Mucosa of descending colon (tissue), 3 donors: ENCODE measurements around the gene CBS. TPM values are rescaled to one million over a fixed set of nuclear protein-coding genes. Genes with fewer than 3 reads are reported as not detected.
"Not testable (repeated sequence)": the region's sequence is repeated elsewhere in the genome, so short reads cannot be mapped to it uniquely, and the experiment has no call there.

Source experiments
- ATAC-seq: fragments of 200-7000 bp; cut with Tn5 transposase; one replicate; pipeline ENCODE4 v1.9.1; 2020; ENCODE audit warnings: mild to moderate bottlenecking, moderate library complexity
- DNase-seq, 3 donors: peaks; one replicate each; pipeline ENCODE4 v3.0.0-alpha.2; 2020
- H3K36me3 ChIP-seq: fragments of 200-600 bp; one replicate; pipeline ENCODE4 v1.8.0; 2021; ENCODE audit warnings: low read depth, mild to moderate bottlenecking
- H3K4me1 ChIP-seq: fragments of 200-600 bp; one replicate; pipeline ENCODE4 v1.8.0; 2021; ENCODE audit warnings: low read depth, mild to moderate bottlenecking
- H3K4me3 ChIP-seq: fragments of 200-600 bp; one replicate; pipeline ENCODE4 v1.8.0; 2021; ENCODE audit warnings: mild to moderate bottlenecking
- H3K9me3 ChIP-seq: fragments of 200-600 bp; one replicate; pipeline ENCODE4 v1.8.0; 2021; ENCODE audit warnings: mild to moderate bottlenecking
- intact Hi-C, 2 donors: fragments of 100-400 bp; cut with DNase I in 1 of 2; cut with micrococcal nuclease in 1 of 2; formaldehyde crosslinking; loops; one replicate each; pipeline versions ENCODE4 v1.11.0 to v1.11.1; 2022; cut with DNase I, micrococcal nuclease
- long read RNA-seq, 2 donors: library from polyadenylated mRNA; unstranded; transcript quantifications; one replicate each; pipeline ENCODE4 v2.0.0, GENCODE V29; 2019 to 2021
- total RNA-seq, 3 donors: library from RNA; stranded (reverse); fragmentation: NEBNext Ultra II Directional in 2 of 3; extraction: Animal tissue kit (Norgen Biotek cat#: 25700) in 2 of 3; gene quantifications; one replicate each; pipeline versions ENCODE4 v1.2.1 to v1.2.4, GENCODE V29; 2021 to 2023
- donor health status: DM: no; HTN: no; CAD: no; lungs with moderate emphysema.
- donor health status: DM: no; HTN: no; CAD: no.
- donor health status: DM: no; HTN: yes; CAD: no.

The CBS gene
- 1 to 10 TPM; 4.5 to 5.8 (median 4.6) TPM for total RNA-seq
- long read RNA-seq, donor 1, transcript CBS-204 (17 exons, 2,605 nt) = major isoform, 8 of 14 reads
- long read RNA-seq, donor 1, partial matches to known transcripts = 4 of 14 reads
- long read RNA-seq, donor 1, other reads (novel, unspliced or antisense) = 1 of 14 reads
- long read RNA-seq, donor 2, partial matches to known transcripts = 1 of 6 reads
- long read RNA-seq, donor 2, other reads (novel, unspliced or antisense) = 2 of 6 reads

DNA sequence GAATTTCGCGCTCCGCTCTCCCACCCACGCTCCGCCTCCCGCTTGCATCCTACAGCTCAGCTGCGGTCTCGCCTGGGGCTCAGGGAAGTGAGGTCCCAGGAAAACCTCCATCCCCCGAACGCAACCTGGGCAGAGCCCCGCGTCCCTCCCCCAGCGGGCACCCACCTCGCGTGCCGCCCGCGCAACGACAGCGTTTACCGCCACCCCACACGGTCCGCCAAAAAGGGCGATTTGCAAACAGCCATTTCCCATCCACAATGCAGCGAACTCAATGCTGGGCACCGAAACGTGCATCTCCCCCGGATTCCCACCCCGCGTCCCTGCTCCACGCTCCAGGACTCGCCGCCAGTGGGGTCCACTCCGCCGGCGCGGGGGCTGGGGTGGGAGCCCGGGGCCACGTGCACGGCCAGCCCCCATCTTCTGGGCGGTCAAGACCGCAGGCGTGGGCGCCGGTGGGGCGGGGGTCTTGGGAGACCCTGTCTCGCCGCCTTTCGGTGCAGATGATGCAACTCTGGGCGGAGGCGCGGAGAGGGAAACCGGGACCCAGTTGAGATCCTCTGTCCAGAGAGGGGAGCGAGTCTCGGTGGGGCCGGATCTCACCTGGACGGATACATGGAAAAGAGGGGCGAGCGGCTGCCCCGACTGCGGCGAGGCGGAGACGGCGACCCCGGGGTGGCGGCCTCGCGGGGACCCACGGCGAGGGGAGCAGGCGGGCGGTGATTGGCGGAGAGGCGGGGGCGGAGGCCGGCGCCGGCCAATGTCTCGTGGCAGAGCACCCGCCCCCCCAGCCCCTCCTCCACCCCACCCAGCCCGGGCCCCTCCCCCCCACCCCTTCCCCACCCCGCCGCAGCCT lies at the start of gene CBS:
TSS of gene CBS (minus strand) at position 666 of the 853 bp plus-strand sequence. CDS start 3,642 bp downstream, outside the sequence.
- intact Hi-C loops, H3K4me3 ChIP-seq, H3K9me3 ChIP-seq, H3K36me3 ChIP-seq, DNase-seq, H3K4me1 ChIP-seq: not testable (repeated sequence)
- ATAC-seq = peak; percentile 26

DNA sequence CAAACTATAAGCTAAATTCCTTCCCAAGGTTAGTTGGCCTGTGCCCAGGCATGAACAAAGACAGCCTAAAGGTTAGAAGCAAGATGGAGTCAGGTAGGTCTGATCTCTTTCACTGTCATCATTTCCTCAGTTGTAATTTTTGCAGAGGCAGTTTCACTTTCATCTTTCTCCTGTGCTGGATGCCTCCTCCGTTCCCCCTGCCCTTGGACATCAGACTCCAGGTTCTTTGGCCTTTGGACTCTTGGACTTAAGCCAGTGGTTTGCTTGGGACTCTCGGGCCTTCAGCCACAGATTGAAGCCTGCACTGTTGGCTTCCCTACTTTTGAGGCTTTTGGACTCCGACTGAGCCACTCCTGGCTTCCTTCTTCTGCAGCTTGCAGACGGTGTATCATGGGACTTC lies 40.3 kb upstream of the CBS start:
- DNase-seq, ATAC-seq, H3K4me1 ChIP-seq: not testable (repeated sequence)

DNA sequence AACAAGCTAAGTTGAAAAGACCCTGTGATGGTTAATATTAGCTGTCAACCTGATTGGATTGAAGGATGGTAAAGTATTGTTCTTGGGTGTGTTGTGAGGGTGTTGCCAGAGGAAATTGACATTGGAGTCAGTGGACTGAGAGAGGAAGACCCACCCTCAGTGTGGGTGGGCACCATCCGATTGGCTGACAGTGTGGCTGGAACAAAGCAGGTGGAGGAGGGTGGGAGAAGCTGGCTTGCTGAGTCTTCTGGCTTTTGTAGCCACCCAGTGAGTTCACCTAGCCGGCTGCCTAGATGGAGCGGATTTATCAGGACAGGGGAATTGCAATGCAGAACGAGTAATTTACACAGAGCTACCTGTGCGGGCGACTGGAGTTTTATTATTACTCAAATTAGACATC lies 38.8 kb upstream of the CBS start:
- intact Hi-C loops, ATAC-seq, DNase-seq, H3K36me3 ChIP-seq, H3K4me3 ChIP-seq, H3K4me1 ChIP-seq, H3K9me3 ChIP-seq: not testable (repeated sequence)

More for the DNA sequence above, 40.3 kb upstream of the CBS start:
- H3K36me3 ChIP-seq, intact Hi-C loops, H3K4me3 ChIP-seq, H3K9me3 ChIP-seq: not testable (repeated sequence)

DNA sequence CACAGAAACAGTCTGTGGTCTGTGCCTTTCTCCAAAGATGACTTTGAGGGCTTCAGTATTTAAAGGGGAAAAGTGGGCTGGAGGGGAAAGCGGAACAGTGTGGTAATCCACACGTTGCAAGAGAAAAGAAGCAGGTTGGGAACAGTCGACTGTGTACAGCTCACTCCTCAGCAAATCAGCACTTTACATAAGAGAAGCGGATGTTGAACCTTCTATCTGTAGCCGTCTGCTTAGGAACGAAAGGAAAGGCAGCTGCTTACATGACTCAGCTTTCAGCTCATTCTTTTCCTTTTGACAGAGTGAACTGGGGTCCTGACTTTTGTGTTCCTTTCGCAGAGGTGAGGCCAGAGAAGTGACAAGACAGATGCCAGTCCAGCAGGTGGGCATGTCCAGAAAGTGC lies 33.4 kb upstream of the CBS start:
- ATAC-seq, intact Hi-C loops, H3K4me1 ChIP-seq, H3K9me3 ChIP-seq, DNase-seq, H3K36me3 ChIP-seq, H3K4me3 ChIP-seq: not testable (repeated sequence)

DNA sequence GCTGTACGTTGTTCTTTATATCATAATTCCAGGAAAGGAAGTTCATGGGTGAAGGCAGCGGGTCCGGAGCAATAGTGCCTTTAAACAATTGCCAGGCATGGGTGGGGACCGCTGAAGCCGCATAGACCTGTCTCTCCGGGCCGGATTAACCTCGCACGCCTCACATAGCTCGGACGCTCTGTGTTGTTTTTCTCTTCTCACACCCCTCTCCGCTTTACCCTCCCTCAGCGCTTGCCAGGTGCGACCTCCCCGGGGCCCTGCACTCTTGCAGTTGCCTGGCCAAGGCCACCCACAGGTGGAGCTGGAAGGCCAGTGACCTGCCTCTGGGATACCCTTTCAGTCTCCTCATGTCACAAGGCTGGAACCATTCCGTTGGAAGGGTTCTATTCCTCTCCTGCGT lies 32.5 kb upstream of the CBS start:
- intact Hi-C loops, H3K36me3 ChIP-seq, H3K9me3 ChIP-seq, H3K4me1 ChIP-seq, DNase-seq, H3K4me3 ChIP-seq: not testable (repeated sequence)
- peak; percentile 19 for ATAC-seq

DNA sequence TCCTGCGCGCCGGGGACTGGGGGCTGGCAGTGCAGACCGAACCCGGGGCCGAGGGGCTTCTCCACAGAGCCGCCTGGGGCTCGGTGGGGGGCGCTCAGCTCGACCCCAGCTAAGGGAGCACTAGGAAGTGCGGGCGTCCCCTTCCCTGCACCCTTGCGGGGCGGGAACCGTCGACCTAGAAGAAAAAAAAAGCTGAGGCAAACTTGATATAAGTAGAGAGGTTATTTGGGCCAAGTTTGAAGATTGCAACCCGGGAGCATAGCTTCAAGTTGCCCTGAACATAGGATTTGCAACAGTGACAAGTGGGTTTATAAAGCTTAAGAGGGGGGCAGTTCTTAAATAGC lies 32.1 kb upstream of the CBS start:
- H3K9me3 ChIP-seq, H3K4me3 ChIP-seq, H3K36me3 ChIP-seq, DNase-seq, H3K4me1 ChIP-seq, intact Hi-C loops: not testable (repeated sequence)
- ATAC-seq = peak; percentile 57

DNA sequence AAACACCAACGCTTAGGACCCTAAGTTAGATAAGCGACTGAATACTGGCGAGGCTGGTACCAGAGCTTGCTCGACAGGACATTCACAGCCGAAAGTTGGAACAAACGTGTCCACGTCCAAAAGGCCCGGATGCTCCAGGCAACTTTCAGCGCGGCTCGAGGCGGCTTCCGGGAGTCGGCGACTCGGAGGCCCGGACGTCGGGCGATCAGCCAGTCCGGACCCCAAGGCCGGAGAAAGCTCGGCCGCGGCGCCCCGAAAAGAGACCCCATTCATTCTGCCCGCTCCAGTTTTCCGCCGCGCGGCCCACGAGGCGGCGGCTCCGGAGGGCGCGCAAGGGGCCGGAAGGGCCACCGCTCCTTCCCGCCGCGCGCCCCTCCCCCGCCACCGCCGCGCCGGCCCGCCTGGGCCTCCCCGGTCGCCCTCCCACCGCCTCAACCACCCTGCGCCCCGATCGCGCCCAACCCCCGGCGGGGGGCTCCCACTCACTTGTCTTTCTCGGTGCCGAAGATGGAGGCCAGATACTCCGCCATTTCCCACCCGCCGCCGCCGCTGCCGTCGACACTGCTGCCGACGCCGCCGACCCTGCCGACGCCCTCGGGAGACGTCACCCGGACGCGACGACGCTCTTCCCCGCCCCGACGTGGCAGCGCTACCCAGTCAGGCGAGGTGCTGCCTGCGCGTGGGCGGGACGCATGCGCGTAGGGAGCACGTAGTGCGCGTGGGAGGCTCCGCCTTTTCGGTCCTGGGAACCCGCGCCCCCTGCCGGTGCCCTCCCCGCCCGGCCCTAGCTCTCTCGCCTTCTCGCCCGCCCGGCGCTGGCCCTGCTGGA lies 31.5 kb upstream of the CBS start, which contains the start of gene U2AF1:
TSS of gene U2AF1 (minus strand) at position 606 of the 829 bp plus-strand sequence. CDS start at position 530, 76 bp downstream.
- intact Hi-C loops = not testable (repeated sequence)
- ATAC-seq (peak; percentile 100), DNase-seq (peak in 2 of 3 donors; percentile 72 to 87)

DNA sequence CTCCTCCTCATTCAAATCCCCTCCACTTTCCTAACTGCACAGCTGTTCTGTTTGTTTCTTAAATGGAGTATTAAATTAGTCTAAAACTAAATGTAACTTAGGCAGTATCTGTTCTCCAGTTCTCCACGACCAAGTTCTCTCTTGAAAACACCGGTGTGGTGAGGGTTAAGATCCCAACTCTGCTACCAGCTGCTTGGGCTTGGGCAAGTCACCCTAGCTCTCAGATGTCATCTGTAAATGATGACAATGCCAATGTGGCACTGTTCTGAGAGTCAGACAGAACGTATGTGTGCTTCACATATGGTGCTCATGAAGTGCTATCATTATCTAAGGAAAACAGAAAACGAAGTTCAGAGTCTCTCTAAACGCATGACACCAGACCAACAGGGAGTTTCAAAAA lies 29.0 kb upstream of the CBS start:
- ATAC-seq, H3K9me3 ChIP-seq, intact Hi-C loops, H3K36me3 ChIP-seq, DNase-seq, H3K4me3 ChIP-seq, H3K4me1 ChIP-seq: not testable (repeated sequence)

More for the DNA sequence above, 31.5 kb upstream of the CBS start, which contains the start of gene U2AF1:
- H3K9me3 ChIP-seq, H3K36me3 ChIP-seq, H3K4me1 ChIP-seq: not testable (repeated sequence)
- peak within 1 kb of the TSS; percentile 72 for H3K4me3 ChIP-seq

DNA sequence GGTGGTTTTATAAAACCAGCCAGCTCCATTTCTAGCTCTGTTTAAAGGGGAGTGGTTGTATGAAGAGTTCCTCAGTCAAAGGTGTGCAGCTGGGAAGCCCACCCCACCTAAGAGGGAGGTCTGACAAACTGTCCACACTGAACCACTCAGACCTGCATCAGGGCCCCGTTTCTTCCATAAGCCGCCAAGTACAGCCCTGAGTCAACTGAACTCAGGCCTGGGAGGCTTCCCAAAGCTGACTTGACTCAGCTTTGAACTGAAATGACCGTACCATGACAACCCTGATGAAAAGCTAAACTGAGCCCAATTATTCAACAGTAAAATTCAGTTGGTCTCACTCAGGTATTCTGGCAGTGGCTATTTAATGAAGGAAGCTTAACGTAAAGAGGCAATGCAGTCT lies 26.6 kb upstream of the CBS start:
- H3K4me3 ChIP-seq, H3K9me3 ChIP-seq, DNase-seq, ATAC-seq, H3K4me1 ChIP-seq, H3K36me3 ChIP-seq, intact Hi-C loops: not testable (repeated sequence)

DNA sequence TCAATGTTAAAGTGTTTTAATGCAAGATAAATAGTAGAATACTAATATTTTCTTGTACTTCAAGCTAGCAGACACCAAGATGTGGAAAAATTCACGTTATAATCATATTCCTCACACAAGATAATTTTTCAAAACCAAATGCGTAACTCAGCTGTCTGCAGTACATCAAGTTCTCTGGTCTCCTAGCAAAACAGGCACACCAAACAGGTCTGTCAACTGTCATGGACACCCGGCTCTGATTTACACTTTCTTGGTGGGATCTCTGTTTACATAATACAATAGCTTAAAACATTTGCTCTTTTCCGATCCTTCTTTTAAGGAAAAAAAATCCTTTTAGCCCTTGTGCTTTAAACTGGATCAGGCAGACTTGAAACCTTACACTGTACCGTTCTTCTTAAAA lies 26.0 kb upstream of the CBS start:
- DNase-seq, intact Hi-C loops, H3K4me3 ChIP-seq, H3K4me1 ChIP-seq, ATAC-seq, H3K36me3 ChIP-seq, H3K9me3 ChIP-seq: not testable (repeated sequence)

DNA sequence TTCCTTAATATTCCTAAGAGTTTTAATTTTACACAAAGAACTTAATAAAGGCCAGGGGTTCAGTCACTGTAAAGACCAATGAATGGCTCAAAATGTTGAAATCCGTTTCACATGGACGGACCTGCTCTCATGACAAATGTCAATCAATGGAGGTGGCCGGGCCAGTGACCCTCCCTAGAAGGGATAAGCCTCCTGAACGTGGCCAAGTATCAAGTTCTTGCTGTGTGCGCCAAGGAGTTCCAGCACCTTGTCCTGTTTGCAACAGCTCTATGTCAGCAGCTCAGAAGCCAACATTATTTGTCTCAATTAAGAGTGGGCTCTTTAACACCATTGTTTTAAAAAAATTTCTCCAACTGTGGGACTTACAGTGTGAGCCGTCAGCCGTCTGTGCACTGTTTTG lies 25.4 kb upstream of the CBS start:
- ATAC-seq, intact Hi-C loops, H3K4me3 ChIP-seq, H3K36me3 ChIP-seq, DNase-seq, H3K4me1 ChIP-seq, H3K9me3 ChIP-seq: not testable (repeated sequence)

DNA sequence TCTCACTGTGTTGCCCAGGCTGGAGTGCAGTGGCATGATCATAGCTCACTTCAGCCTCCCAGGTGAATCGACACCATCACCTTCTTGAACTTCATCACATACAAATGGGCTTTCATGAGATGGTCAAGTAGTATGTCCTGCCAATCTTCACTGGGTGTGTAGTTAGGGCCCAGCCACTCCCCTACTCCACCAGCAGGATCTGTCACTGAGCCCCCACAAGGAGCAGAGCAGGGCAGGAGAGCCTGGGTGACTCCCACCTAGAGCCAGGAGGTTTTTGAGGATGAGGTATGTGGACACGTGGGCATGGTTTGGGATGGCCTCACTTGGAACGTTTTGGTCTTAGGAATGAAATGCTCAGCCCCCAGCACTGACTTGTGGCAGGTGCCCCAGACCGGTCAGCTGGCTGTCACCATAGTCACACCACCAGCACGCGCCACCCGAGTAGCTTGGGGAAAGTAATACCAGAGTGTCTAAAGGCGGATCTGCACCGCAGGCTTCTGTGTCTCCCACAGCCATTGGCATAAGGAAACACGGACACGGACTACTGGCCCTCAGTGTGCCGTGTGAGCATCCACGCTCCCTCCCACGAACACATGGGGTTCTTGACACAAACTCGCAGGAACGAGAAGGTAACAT lies 16.5 kb upstream of the CBS start:
- H3K9me3 ChIP-seq, ATAC-seq, H3K4me1 ChIP-seq, DNase-seq, H3K4me3 ChIP-seq, H3K36me3 ChIP-seq, intact Hi-C loops: not testable (repeated sequence)

DNA sequence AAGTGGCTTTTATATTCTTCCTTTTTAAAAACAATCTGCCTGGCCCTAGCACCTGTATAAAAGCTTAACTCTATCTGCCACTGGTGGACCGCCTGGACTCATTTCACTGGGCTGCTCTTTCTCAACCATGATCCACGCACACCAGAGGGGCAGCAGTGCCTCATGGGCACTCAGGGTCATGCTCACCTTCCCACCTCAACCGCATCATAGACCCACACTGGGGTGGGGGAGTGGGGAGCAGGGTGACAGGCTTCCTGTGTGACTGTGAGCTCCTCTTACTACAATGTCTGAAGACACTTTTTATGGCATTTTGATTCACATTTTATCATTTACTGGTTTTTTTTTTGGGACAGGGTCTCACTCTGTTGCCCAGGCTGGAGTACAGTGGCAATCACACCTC lies 15.3 kb upstream of the CBS start:
- ATAC-seq, DNase-seq, H3K4me3 ChIP-seq, H3K4me1 ChIP-seq, H3K36me3 ChIP-seq, intact Hi-C loops, H3K9me3 ChIP-seq: not testable (repeated sequence)
